ENCODE data around the gene APOBEC4. TPM values are rescaled to one million over a fixed set of nuclear protein-coding genes. Genes with fewer than 3 reads are reported as not detected.

Gene APOBEC4
- total and polyA plus RNA-seq, 10 of the 15 experiments (the other 5 are each of a cell fraction or from before 2014, with no cell fraction given), result 0.04 to 0.25 (median 0.06) TPM; not detected in 5

- Histone ChIP-seq H2AFZ (ENCODE audit: control insufficient read depth, low read depth, low read length) (no peak overlapping the region), H3K4me3 (no peak overlapping the region), H3K36me3 (ENCODE audit: control insufficient read depth in 2 of 2, insufficient read depth in 2 of 2, low read length in 1 of 2) (no peaks in the 10 kb centered on the region), H3K9me3 (replicated peaks; ENCODE audit: control insufficient read depth, insufficient read depth, low read length) (peaks cover 3% of the 10 kb centered on the region; the same call in 2 of the 3 replicates), H3K4me2 (ENCODE audit: control insufficient read depth, insufficient read depth) (no peak overlapping the region), H3K4me1 (ENCODE audit: control insufficient read depth, insufficient read depth, low read length) (no peaks in the 10 kb centered on the region), H3K27ac (ENCODE audit: control insufficient read depth, insufficient read depth) (no peak overlapping the region), H3K9ac (ENCODE audit: control insufficient read depth, insufficient read depth, low read length) (no peak overlapping the region), H4K20me1 (ENCODE audit: control insufficient read depth, insufficient read depth) (no peaks in the 10 kb centered on the region), H3K27me3 (replicated peaks in 1 of 2; ENCODE audit: control insufficient read depth in 2 of 2, insufficient read depth in 2 of 2, low read length in 1 of 2) (no peaks in the 10 kb centered on the region), H3K79me2 (ENCODE audit: control insufficient read depth, insufficient read depth, low read length) (no peaks in the 10 kb centered on the region)
- no peak for ATAC-seq
- ChIA-PET RAD21 (ENCODE audit: unreplicated experiment) (interaction anchor here (1.2 to 1.7 kb wide), 4 partner anchors 9 to 242 kb away, joined by 3 to 5 read pairs (median 4); no protein-coding TSS in a partner anchor), SMC1A (ENCODE audit: uncharacterized antibody, unreplicated experiment) (interaction anchor here (1.0 to 6.1 kb wide), 3 partner anchors 11 to 217 kb away, joined by 3 to 34 read pairs (median 33); partner anchors contain the start of gene APOBEC4), POLR2A (no interaction called here), CTCF (interaction anchor here (1.9 to 5.5 kb wide), 4 partner anchors 10 to 242 kb away, joined by 4 to 44 read pairs (median 13); no protein-coding TSS in a partner anchor)
- BruUV-seq (replicated peaks), result no TSS peak
- in situ Hi-C loops (cut with MboI) (no loop called here), intact Hi-C loops (cut with micrococcal nuclease; ENCODE audit: unreplicated experiment) (no loop called here)
- no peak for FAIRE-seq
- 22% methylated on average over 2 of the region's 2 CpGs for WGBS (ENCODE audit: insufficient coverage, insufficient replicate concordance, low lambda C conversion rate, missing lambda C conversion rate)
- no peak for DNase-seq (ENCODE audit: low read depth, low spot score)
- TF ChIP-seq BMI1 (IDR thresholded peaks at IDR 0.05; ENCODE audit: borderline replicate concordance) (no peak), SMAD1 (IDR thresholded peaks at IDR 0.05; ENCODE audit: low read depth, partially characterized antibody) (no peak), MEF2B (IDR thresholded peaks at IDR 0.05; ENCODE audit: partially characterized antibody, poor library complexity, severe bottlenecking) (no peak), PAX5 (IDR thresholded peaks at IDR 0.05; ENCODE audit: borderline replicate concordance, low read depth, low read length) (no peak), TCF3 (IDR thresholded peaks at IDR 0.05; ENCODE audit: borderline replicate concordance, insufficient read depth, low read depth, low read length) (no peak), KDM1A (IDR thresholded peaks at IDR 0.05; ENCODE audit: borderline replicate concordance) (no peak)
- TF ChIP-seq, protein P1, sequence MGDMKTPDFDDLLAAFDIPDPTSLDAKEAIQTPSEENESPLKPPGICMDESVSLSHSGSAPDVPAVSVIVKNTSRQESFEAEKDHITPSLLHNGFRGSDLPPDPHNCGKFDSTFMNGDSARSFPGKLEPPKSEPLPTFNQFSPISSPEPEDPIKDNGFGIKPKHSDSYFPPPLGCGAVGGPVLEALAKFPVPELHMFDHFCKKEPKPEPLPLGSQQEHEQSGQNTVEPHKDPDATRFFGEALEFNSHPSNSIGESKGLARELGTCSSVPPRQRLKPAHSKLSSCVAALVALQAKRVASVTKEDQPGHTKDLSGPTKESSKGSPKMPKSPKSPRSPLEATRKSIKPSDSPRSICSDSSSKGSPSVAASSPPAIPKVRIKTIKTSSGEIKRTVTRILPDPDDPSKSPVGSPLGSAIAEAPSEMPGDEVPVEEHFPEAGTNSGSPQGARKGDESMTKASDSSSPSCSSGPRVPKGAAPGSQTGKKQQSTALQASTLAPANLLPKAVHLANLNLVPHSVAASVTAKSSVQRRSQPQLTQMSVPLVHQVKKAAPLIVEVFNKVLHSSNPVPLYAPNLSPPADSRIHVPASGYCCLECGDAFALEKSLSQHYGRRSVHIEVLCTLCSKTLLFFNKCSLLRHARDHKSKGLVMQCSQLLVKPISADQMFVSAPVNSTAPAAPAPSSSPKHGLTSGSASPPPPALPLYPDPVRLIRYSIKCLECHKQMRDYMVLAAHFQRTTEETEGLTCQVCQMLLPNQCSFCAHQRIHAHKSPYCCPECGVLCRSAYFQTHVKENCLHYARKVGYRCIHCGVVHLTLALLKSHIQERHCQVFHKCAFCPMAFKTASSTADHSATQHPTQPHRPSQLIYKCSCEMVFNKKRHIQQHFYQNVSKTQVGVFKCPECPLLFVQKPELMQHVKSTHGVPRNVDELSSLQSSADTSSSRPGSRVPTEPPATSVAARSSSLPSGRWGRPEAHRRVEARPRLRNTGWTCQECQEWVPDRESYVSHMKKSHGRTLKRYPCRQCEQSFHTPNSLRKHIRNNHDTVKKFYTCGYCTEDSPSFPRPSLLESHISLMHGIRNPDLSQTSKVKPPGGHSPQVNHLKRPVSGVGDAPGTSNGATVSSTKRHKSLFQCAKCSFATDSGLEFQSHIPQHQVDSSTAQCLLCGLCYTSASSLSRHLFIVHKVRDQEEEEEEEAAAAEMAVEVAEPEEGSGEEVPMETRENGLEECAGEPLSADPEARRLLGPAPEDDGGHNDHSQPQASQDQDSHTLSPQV (IDR thresholded peaks at IDR 0.05), result no peak
- TF ChIP-seq, protein P2, sequence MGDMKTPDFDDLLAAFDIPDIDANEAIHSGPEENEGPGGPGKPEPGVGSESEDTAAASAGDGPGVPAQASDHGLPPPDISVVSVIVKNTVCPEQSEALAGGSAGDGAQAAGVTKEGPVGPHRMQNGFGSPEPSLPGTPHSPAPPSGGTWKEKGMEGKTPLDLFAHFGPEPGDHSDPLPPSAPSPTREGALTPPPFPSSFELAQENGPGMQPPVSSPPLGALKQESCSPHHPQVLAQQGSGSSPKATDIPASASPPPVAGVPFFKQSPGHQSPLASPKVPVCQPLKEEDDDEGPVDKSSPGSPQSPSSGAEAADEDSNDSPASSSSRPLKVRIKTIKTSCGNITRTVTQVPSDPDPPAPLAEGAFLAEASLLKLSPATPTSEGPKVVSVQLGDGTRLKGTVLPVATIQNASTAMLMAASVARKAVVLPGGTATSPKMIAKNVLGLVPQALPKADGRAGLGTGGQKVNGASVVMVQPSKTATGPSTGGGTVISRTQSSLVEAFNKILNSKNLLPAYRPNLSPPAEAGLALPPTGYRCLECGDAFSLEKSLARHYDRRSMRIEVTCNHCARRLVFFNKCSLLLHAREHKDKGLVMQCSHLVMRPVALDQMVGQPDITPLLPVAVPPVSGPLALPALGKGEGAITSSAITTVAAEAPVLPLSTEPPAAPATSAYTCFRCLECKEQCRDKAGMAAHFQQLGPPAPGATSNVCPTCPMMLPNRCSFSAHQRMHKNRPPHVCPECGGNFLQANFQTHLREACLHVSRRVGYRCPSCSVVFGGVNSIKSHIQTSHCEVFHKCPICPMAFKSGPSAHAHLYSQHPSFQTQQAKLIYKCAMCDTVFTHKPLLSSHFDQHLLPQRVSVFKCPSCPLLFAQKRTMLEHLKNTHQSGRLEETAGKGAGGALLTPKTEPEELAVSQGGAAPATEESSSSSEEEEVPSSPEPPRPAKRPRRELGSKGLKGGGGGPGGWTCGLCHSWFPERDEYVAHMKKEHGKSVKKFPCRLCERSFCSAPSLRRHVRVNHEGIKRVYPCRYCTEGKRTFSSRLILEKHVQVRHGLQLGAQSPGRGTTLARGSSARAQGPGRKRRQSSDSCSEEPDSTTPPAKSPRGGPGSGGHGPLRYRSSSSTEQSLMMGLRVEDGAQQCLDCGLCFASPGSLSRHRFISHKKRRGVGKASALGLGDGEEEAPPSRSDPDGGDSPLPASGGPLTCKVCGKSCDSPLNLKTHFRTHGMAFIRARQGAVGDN (IDR thresholded peaks at IDR 0.05), result no peak
These were observed 20.6 kb upstream of the APOBEC4 start for GRCh38 chr1:183673605-183674323.
